ENCODE data around the gene OR2L8.
"Not testable (repeated sequence)": the region's sequence is repeated elsewhere in the genome, so short reads cannot be mapped to it uniquely, and the experiment has no call there.

The OR2L8 gene

GRCh38 chr1:247933989-247934388 is 14.7 kb upstream of the OR2L8 start:
- no peak for DNase-seq
- peaks cover 6% of the 10 kb centered on the region for H3K9me3 ChIP-seq (ENCODE audit: severe bottlenecking)
- no peak overlapping the region for H3K4me3 ChIP-seq (ENCODE audit: low read depth, low read length)
- no peak overlapping the region for H3K27ac ChIP-seq
- H3K36me3 ChIP-seq, result no peaks in the 10 kb centered on the region
- H3K27me3 ChIP-seq (ENCODE audit: insufficient read depth, low read depth, severe bottlenecking), result peaks cover 54% of the 10 kb centered on the region
- TF ChIP-seq CTCF (IDR thresholded peaks at IDR 0.05; ENCODE audit: low read depth, low read length), result no peak

GRCh38 chr1:247935781-247936180 is 12.9 kb upstream of the OR2L8 start:
- no peaks in the 10 kb centered on the region for H3K36me3 ChIP-seq

GRCh38 chr1:247936415-247936814 is 12.2 kb upstream of the OR2L8 start:
- Histone ChIP-seq H3K27me3 (ENCODE audit: insufficient read depth, low read depth, severe bottlenecking) (peaks cover 41% of the 10 kb centered on the region), H3K27ac (no peak overlapping the region), H3K36me3 (no peaks in the 10 kb centered on the region), H3K9me3 (ENCODE audit: severe bottlenecking) (peaks cover 6% of the 10 kb centered on the region), H3K4me3 (ENCODE audit: low read depth, low read length) (no peak overlapping the region)
- TF ChIP-seq CTCF (IDR thresholded peaks at IDR 0.05; ENCODE audit: low read depth, low read length), result no peak
- no peak for DNase-seq

More at GRCh38 chr1:247935781-247936180, 12.9 kb upstream of the OR2L8 start:
- peaks cover 6% of the 10 kb centered on the region for H3K9me3 ChIP-seq (ENCODE audit: severe bottlenecking)
- peaks cover 47% of the 10 kb centered on the region for H3K27me3 ChIP-seq (ENCODE audit: insufficient read depth, low read depth, severe bottlenecking)
- no peak for DNase-seq
- H3K27ac ChIP-seq, result no peak overlapping the region
- TF ChIP-seq CTCF (IDR thresholded peaks at IDR 0.05; ENCODE audit: low read depth, low read length), result no peak
- no peak overlapping the region for H3K4me3 ChIP-seq (ENCODE audit: low read depth, low read length)

GRCh38 chr1:247936965-247937734 is 11.5 kb upstream of the OR2L8 start:
- not testable (repeated sequence) for H3K9me3 ChIP-seq (ENCODE audit: severe bottlenecking); H3K4me3 ChIP-seq (ENCODE audit: low read depth, low read length); H3K27ac ChIP-seq; H3K36me3 ChIP-seq
- DNase-seq, result peak; percentile 88
- peak; percentile 92 for TF ChIP-seq CTCF (IDR thresholded peaks at IDR 0.05; ENCODE audit: low read depth, low read length)
- H3K27me3 ChIP-seq (ENCODE audit: insufficient read depth, low read depth, severe bottlenecking), result peaks cover 36% of the 10 kb centered on the region

- no peak for TF ChIP-seq CTCF (IDR thresholded peaks at IDR 0.05; ENCODE audit: low read depth, low read length)
- H3K27me3 ChIP-seq (ENCODE audit: insufficient read depth, low read depth, severe bottlenecking), result peaks cover 57% of the 10 kb centered on the region
- H3K36me3 ChIP-seq, result no peaks in the 10 kb centered on the region
- H3K4me3 ChIP-seq (ENCODE audit: low read depth, low read length), result no peak overlapping the region
- no peaks in the 10 kb centered on the region for H3K9me3 ChIP-seq (ENCODE audit: severe bottlenecking)
- H3K27ac ChIP-seq, result no peak overlapping the region
- no peak for DNase-seq
Measured at GRCh38 chr1:247942624-247943023, 6.0 kb upstream of the OR2L8 start.

GRCh38 chr1:247953408-247953807 is 4.8 kb downstream of the OR2L8 start:
- no peak for DNase-seq
- no peak overlapping the region for H3K4me3 ChIP-seq (ENCODE audit: low read depth, low read length)
- H3K27ac ChIP-seq, result no peak overlapping the region
- H3K36me3 ChIP-seq, result no peaks in the 10 kb centered on the region
- TF ChIP-seq CTCF (IDR thresholded peaks at IDR 0.05; ENCODE audit: low read depth, low read length), result no peak
- no peaks in the 10 kb centered on the region for H3K9me3 ChIP-seq (ENCODE audit: severe bottlenecking)
- peaks cover 37% of the 10 kb centered on the region for H3K27me3 ChIP-seq (ENCODE audit: insufficient read depth, low read depth, severe bottlenecking)
